ENCODE measurements around the gene TAS1R3.

DNA sequence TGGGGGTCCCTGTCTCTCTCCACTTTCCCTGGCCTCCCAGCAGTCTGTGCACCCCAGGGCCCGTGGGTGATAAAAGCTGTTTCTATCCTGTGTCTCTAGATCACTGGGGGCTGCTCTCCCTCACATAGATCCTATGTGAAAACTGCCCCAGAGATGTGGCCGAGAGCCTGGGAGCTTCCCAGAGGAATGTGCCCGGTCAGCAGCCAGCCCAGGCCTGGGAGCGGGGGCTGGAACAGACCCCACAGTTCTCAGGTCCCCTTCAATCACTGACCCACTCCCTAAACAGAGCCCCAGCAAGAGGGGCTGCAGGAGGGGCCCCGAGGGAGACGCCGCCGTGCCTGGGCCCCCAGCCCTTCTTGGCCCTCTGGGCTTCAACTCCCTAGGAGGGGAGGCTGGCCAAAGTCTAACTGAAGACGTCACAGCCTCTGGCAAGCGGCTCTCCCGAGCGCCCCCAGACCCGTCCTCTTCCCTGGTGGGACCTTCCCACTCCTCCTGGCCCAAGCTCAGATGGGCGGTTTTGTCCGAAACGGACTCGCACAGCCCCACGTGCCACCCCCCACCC lies 26.9 kb downstream of the TAS1R3 start:
- TF ChIP-seq, protein P1, sequence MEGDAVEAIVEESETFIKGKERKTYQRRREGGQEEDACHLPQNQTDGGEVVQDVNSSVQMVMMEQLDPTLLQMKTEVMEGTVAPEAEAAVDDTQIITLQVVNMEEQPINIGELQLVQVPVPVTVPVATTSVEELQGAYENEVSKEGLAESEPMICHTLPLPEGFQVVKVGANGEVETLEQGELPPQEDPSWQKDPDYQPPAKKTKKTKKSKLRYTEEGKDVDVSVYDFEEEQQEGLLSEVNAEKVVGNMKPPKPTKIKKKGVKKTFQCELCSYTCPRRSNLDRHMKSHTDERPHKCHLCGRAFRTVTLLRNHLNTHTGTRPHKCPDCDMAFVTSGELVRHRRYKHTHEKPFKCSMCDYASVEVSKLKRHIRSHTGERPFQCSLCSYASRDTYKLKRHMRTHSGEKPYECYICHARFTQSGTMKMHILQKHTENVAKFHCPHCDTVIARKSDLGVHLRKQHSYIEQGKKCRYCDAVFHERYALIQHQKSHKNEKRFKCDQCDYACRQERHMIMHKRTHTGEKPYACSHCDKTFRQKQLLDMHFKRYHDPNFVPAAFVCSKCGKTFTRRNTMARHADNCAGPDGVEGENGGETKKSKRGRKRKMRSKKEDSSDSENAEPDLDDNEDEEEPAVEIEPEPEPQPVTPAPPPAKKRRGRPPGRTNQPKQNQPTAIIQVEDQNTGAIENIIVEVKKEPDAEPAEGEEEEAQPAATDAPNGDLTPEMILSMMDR (IDR thresholded peaks at IDR 0.05; ENCODE audit: low read depth, low read length): no peak
- TF ChIP-seq EZH2phosphoT487 (IDR thresholded peaks at IDR 0.05; ENCODE audit: low read depth): no peak

Data from OCI-LY3 (cell line).